ENCODE results near the gene SS18.

Gene SS18

GRCh38 chr18:26039203-26039602 lies 51.2 kb downstream of the SS18 start:
- Histone ChIP-seq H3K27ac (ENCODE audit: low read depth, low read length) (no peak overlapping the region), H2AFZ (ENCODE audit: low read length, unreplicated experiment) (no peak overlapping the region), H3K4me1 (ENCODE audit: control insufficient read depth, insufficient read depth, low read length, unreplicated experiment) (no peaks in the 10 kb centered on the region), H3K4me3 (ENCODE audit: low read depth, low read length) (no peak overlapping the region), H3K36me3 (ENCODE audit: insufficient read depth, low read length) (peaks cover 37% of the 10 kb centered on the region), H3K27me3 (ENCODE audit: insufficient read depth, low read length) (no peaks in the 10 kb centered on the region), H3K79me2 (ENCODE audit: control insufficient read depth, insufficient read depth, low read length, unreplicated experiment) (peaks cover 26% of the 10 kb centered on the region)

- no peak overlapping the region for H3K27ac ChIP-seq (ENCODE audit: low read depth, low read length)
- H3K36me3 ChIP-seq (ENCODE audit: insufficient read depth, low read length): peaks cover 58% of the 10 kb centered on the region
- H3K4me1 ChIP-seq (ENCODE audit: control insufficient read depth, insufficient read depth, low read length, unreplicated experiment): no peaks in the 10 kb centered on the region
- peaks cover 21% of the 10 kb centered on the region for H3K79me2 ChIP-seq (ENCODE audit: control insufficient read depth, insufficient read depth, low read length, unreplicated experiment)
- no peak overlapping the region for H2AFZ ChIP-seq (ENCODE audit: low read length, unreplicated experiment)
- no peaks in the 10 kb centered on the region for H3K27me3 ChIP-seq (ENCODE audit: insufficient read depth, low read length)
- no peak overlapping the region for H3K4me3 ChIP-seq (ENCODE audit: low read depth, low read length)
These were observed 53.8 kb downstream of the SS18 start for GRCh38 chr18:26036635-26037034.

- Histone ChIP-seq H2AFZ (ENCODE audit: low read length, unreplicated experiment) (no peak overlapping the region), H3K4me3 (ENCODE audit: low read depth, low read length) (no peak overlapping the region), H3K4me1 (ENCODE audit: control insufficient read depth, insufficient read depth, low read length, unreplicated experiment) (no peaks in the 10 kb centered on the region), H3K27ac (ENCODE audit: low read depth, low read length) (no peak overlapping the region), H3K36me3 (ENCODE audit: insufficient read depth, low read length) (peaks cover 70% of the 10 kb centered on the region), H3K79me2 (ENCODE audit: control insufficient read depth, insufficient read depth, low read length, unreplicated experiment) (peaks cover 5% of the 10 kb centered on the region), H3K27me3 (ENCODE audit: insufficient read depth, low read length) (no peaks in the 10 kb centered on the region)
These were observed 55.4 kb downstream of the SS18 start for GRCh38 chr18:26034850-26035497.

- H3K27me3 ChIP-seq (ENCODE audit: insufficient read depth, low read length): no peaks in the 10 kb centered on the region
- no peak overlapping the region for H3K4me3 ChIP-seq (ENCODE audit: low read depth, low read length)
- peaks cover 71% of the 10 kb centered on the region for H3K36me3 ChIP-seq (ENCODE audit: insufficient read depth, low read length)
- H3K27ac ChIP-seq (ENCODE audit: low read depth, low read length): no peak overlapping the region
- H3K4me1 ChIP-seq (ENCODE audit: control insufficient read depth, insufficient read depth, low read length, unreplicated experiment): peaks cover 7% of the 10 kb centered on the region
- peaks cover 8% of the 10 kb centered on the region for H3K79me2 ChIP-seq (ENCODE audit: control insufficient read depth, insufficient read depth, low read length, unreplicated experiment)
- H2AFZ ChIP-seq (ENCODE audit: low read length, unreplicated experiment): no peak overlapping the region
These were observed 67.8 kb downstream of the SS18 start for GRCh38 chr18:26022585-26022984.

- Histone ChIP-seq H3K27me3 (ENCODE audit: insufficient read depth, low read length) (no peaks in the 10 kb centered on the region), H3K79me2 (ENCODE audit: control insufficient read depth, insufficient read depth, low read length, unreplicated experiment) (peaks cover 4% of the 10 kb centered on the region), H3K27ac (ENCODE audit: low read depth, low read length) (no peak overlapping the region), H3K4me1 (ENCODE audit: control insufficient read depth, insufficient read depth, low read length, unreplicated experiment) (peaks cover 7% of the 10 kb centered on the region), H3K4me3 (ENCODE audit: low read depth, low read length) (no peak overlapping the region), H3K36me3 (ENCODE audit: insufficient read depth, low read length) (peaks cover 72% of the 10 kb centered on the region), H2AFZ (ENCODE audit: low read length, unreplicated experiment) (no peak overlapping the region)
These were observed 69.2 kb downstream of the SS18 start for GRCh38 chr18:26021061-26021754.

- H3K4me1 ChIP-seq (ENCODE audit: control insufficient read depth, insufficient read depth, low read length, unreplicated experiment): peaks cover 7% of the 10 kb centered on the region
- H3K27me3 ChIP-seq (ENCODE audit: insufficient read depth, low read length): no peaks in the 10 kb centered on the region
- H3K79me2 ChIP-seq (ENCODE audit: control insufficient read depth, insufficient read depth, low read length, unreplicated experiment): no peaks in the 10 kb centered on the region
- H3K27ac ChIP-seq (ENCODE audit: low read depth, low read length): no peak overlapping the region
- peaks cover 60% of the 10 kb centered on the region for H3K36me3 ChIP-seq (ENCODE audit: insufficient read depth, low read length)
- no peak overlapping the region for H3K4me3 ChIP-seq (ENCODE audit: low read depth, low read length)
- no peak overlapping the region for H2AFZ ChIP-seq (ENCODE audit: low read length, unreplicated experiment)
These were observed 72.5 kb downstream of the SS18 start for GRCh38 chr18:26017929-26018328.

- H3K79me2 ChIP-seq (ENCODE audit: control insufficient read depth, insufficient read depth, low read length, unreplicated experiment): no peaks in the 10 kb centered on the region
- H3K4me3 ChIP-seq (ENCODE audit: low read depth, low read length): no peak overlapping the region
- no peak overlapping the region for H2AFZ ChIP-seq (ENCODE audit: low read length, unreplicated experiment)
- H3K27me3 ChIP-seq (ENCODE audit: insufficient read depth, low read length): no peaks in the 10 kb centered on the region
- peaks cover 30% of the 10 kb centered on the region for H3K36me3 ChIP-seq (ENCODE audit: insufficient read depth, low read length)
- no peaks in the 10 kb centered on the region for H3K4me1 ChIP-seq (ENCODE audit: control insufficient read depth, insufficient read depth, low read length, unreplicated experiment)
- H3K27ac ChIP-seq (ENCODE audit: low read depth, low read length): no peak overlapping the region
These were observed 76.0 kb downstream of the SS18 start for GRCh38 chr18:26014462-26014861.

GRCh38 chr18:26008619-26009018 lies 81.8 kb downstream of the SS18 start:
- Histone ChIP-seq H3K79me2 (ENCODE audit: control insufficient read depth, insufficient read depth, low read length, unreplicated experiment) (no peaks in the 10 kb centered on the region), H3K4me3 (ENCODE audit: low read depth, low read length) (no peak overlapping the region), H2AFZ (ENCODE audit: low read length, unreplicated experiment) (no peak overlapping the region)

GRCh38 chr18:26008096-26008495 lies 82.3 kb downstream of the SS18 start:
- no peak overlapping the region for H3K27ac ChIP-seq (ENCODE audit: low read depth, low read length)
- H2AFZ ChIP-seq (ENCODE audit: low read length, unreplicated experiment): no peak overlapping the region
- H3K36me3 ChIP-seq (ENCODE audit: insufficient read depth, low read length): 0 out of 2 replicates have a peak, but pooled peaks cover 4% of the 10 kb centered on the region
- no peaks in the 10 kb centered on the region for H3K4me1 ChIP-seq (ENCODE audit: control insufficient read depth, insufficient read depth, low read length, unreplicated experiment)
- no peaks in the 10 kb centered on the region for H3K27me3 ChIP-seq (ENCODE audit: insufficient read depth, low read length)
- no peak overlapping the region for H3K4me3 ChIP-seq (ENCODE audit: low read depth, low read length)
- no peaks in the 10 kb centered on the region for H3K79me2 ChIP-seq (ENCODE audit: control insufficient read depth, insufficient read depth, low read length, unreplicated experiment)

More at GRCh38 chr18:26008619-26009018, 81.8 kb downstream of the SS18 start:
- Histone ChIP-seq H3K36me3 (ENCODE audit: insufficient read depth, low read length) (0 out of 2 replicates have a peak, but pooled peaks cover 4% of the 10 kb centered on the region), H3K4me1 (ENCODE audit: control insufficient read depth, insufficient read depth, low read length, unreplicated experiment) (no peaks in the 10 kb centered on the region), H3K27ac (ENCODE audit: low read depth, low read length) (no peak overlapping the region), H3K27me3 (ENCODE audit: insufficient read depth, low read length) (no peaks in the 10 kb centered on the region)

GRCh38 chr18:26005950-26006349 lies 84.5 kb downstream of the SS18 start:
- no peak overlapping the region for H3K27ac ChIP-seq (ENCODE audit: low read depth, low read length)
- no peaks in the 10 kb centered on the region for H3K4me1 ChIP-seq (ENCODE audit: control insufficient read depth, insufficient read depth, low read length, unreplicated experiment)
- no peaks in the 10 kb centered on the region for H3K27me3 ChIP-seq (ENCODE audit: insufficient read depth, low read length)
- H3K4me3 ChIP-seq (ENCODE audit: low read depth, low read length): no peak overlapping the region
- no peaks in the 10 kb centered on the region for H3K79me2 ChIP-seq (ENCODE audit: control insufficient read depth, insufficient read depth, low read length, unreplicated experiment)
- H3K36me3 ChIP-seq (ENCODE audit: insufficient read depth, low read length): no peaks in the 10 kb centered on the region
- H2AFZ ChIP-seq (ENCODE audit: low read length, unreplicated experiment): no peak overlapping the region

GRCh38 chr18:26004832-26005231 lies 85.6 kb downstream of the SS18 start:
- Histone ChIP-seq H2AFZ (ENCODE audit: low read length, unreplicated experiment) (no peak overlapping the region), H3K4me1 (ENCODE audit: control insufficient read depth, insufficient read depth, low read length, unreplicated experiment) (no peaks in the 10 kb centered on the region), H3K27me3 (ENCODE audit: insufficient read depth, low read length) (no peaks in the 10 kb centered on the region), H3K4me3 (ENCODE audit: low read depth, low read length) (no peak overlapping the region), H3K36me3 (ENCODE audit: insufficient read depth, low read length) (no peaks in the 10 kb centered on the region), H3K79me2 (ENCODE audit: control insufficient read depth, insufficient read depth, low read length, unreplicated experiment) (no peaks in the 10 kb centered on the region), H3K27ac (ENCODE audit: low read depth, low read length) (no peak overlapping the region)
